HepG2 (cell line): ENCODE results near the gene RNASE7. TPM values are rescaled to one million over a fixed set of nuclear protein-coding genes. Genes with fewer than 3 reads are reported as not detected.

Source experiments
- HNRNPK ChIP-seq: fragments of 200-400 bp; formaldehyde crosslinking; IDR thresholded peaks from 2 replicates; pipeline ENCODE4 v1.6.1; 2018; ENCODE audit warnings: low read length, low read depth, moderate library complexity, mild to moderate bottlenecking; ENCODE audit not compliant: poor library complexity, severe bottlenecking
- KLF11 ChIP-seq: IDR thresholded peaks from 2 replicates; pipeline ENCODE4 v1.6.1; 2016; ENCODE audit warnings: missing compliant biosample characterization
- MAZ ChIP-seq, 2 experiments: sonication (generic) in 1 of 2; formaldehyde crosslinking in 1 of 2; IDR thresholded peaks; 2 replicates each; pipeline versions ENCODE4 v1.5.0 to v1.6.1; 2012 to 2020; ENCODE audit warnings: low read depth in 2 of 2, mild to moderate bottlenecking in 2 of 2, borderline replicate concordance in 1 of 2, improper control_type of control experiment in 1 of 2, low read length in 1 of 2, missing genetic modification reagents in 1 of 2, moderate library complexity in 1 of 2
- MLX ChIP-seq: IDR thresholded peaks from 2 replicates; pipeline ENCODE4 v1.6.1; 2016
- MXD3 ChIP-seq: IDR thresholded peaks from 2 replicates; pipeline ENCODE4 v1.6.1; 2016; ENCODE audit warnings: mild to moderate bottlenecking, missing biosample characterization, missing genetic modification reagents
- POLR2G ChIP-seq: fragments of 200-400 bp; formaldehyde crosslinking; IDR thresholded peaks from 2 replicates; pipeline ENCODE4 v1.6.1; 2018; ENCODE audit warnings: mild to moderate bottlenecking, low read depth, low read length, moderate library complexity
- RARA ChIP-seq: IDR thresholded peaks from 2 replicates; pipeline ENCODE4 v1.6.1; 2016; ENCODE audit warnings: missing genetic modification reagents, missing compliant biosample characterization
- SNAPC2 ChIP-seq: sonication (generic); formaldehyde crosslinking; IDR thresholded peaks from 2 replicates; pipeline ENCODE4 v1.8.1; 2022; ENCODE audit warnings: mild to moderate bottlenecking, missing genetic modification reagents
- SRF ChIP-seq: IDR thresholded peaks from 2 replicates; pipeline ENCODE4 v1.6.1; 2011; ENCODE audit warnings: mild to moderate bottlenecking, low read depth, low read length, moderate library complexity
- XBP1 ChIP-seq: sonication (generic); formaldehyde crosslinking; IDR thresholded peaks from 2 replicates; pipeline ENCODE4 v1.5.0; 2020; ENCODE audit warnings: missing genetic modification reagents
- ZFYVE20 ChIP-seq: sonication (generic); formaldehyde crosslinking; IDR thresholded peaks from 2 replicates; pipeline ENCODE4 v1.8.0; 2023; ENCODE audit warnings: low read depth, mild to moderate bottlenecking, moderate library complexity, missing genetic modification reagents, borderline replicate concordance
- ZKSCAN8 ChIP-seq: IDR thresholded peaks from 2 replicates; pipeline ENCODE4 v1.6.1; 2016; ENCODE audit warnings: borderline replicate concordance, missing genetic modification reagents, missing compliant biosample characterization
- ZMYM3 ChIP-seq: sonication (generic); formaldehyde crosslinking; IDR thresholded peaks from 2 replicates; pipeline ENCODE4 v1.5.1; 2020; ENCODE audit warnings: mild to moderate bottlenecking, missing genetic modification reagents
- ZNF138 ChIP-seq: sonication (generic); formaldehyde crosslinking; IDR thresholded peaks from 2 replicates; pipeline ENCODE4 v1.5.0; 2020; ENCODE audit warnings: mild to moderate bottlenecking, low read depth, missing genetic modification reagents
- ZNF30 ChIP-seq: sonication (generic); formaldehyde crosslinking; IDR thresholded peaks from 2 replicates; pipeline ENCODE4 v1.5.0; 2020; ENCODE audit warnings: mild to moderate bottlenecking, missing genetic modification reagents
- ZNF770 ChIP-seq: sonication (generic); formaldehyde crosslinking; IDR thresholded peaks from 2 replicates; pipeline ENCODE4 v1.5.0; 2020; ENCODE audit warnings: mild to moderate bottlenecking, missing genetic modification reagents
- ZNF879 ChIP-seq: sonication (generic); formaldehyde crosslinking; IDR thresholded peaks from 2 replicates; pipeline ENCODE4 v1.8.1; 2023; ENCODE audit warnings: missing genetic modification reagents
- ZSCAN9 ChIP-seq: IDR thresholded peaks from 2 replicates; pipeline ENCODE4 v1.6.1; 2016; ENCODE audit warnings: borderline replicate concordance
- polyA plus RNA-seq, 8 experiments: library from polyadenylated mRNA; depleted of rRNA in 3 of 8; stranded (reverse) in 7 of 8; unstranded in 1 of 8; fragments of >200 nt; fragmentation: Illumina TruSeq in 4 of 8; extraction: Trizol in 4 of 8; gene quantifications; 2 replicates each; pipeline versions ENCODE4 v1.2.1 to v1.2.3, GENCODE V29; 2011 to 2016; ENCODE audit warnings: low read depth in 4 of 8, missing spikeins in 1 of 8, mixed read lengths in 1 of 8; ENCODE audit not compliant: insufficient read depth in 1 of 8
- total RNA-seq, 5 experiments: library from RNA; depleted of rRNA; stranded (reverse); fragments of >200 nt; fragmentation: Illumina TruSeq; extraction: Trizol; gene quantifications; 2 replicates each; pipeline ENCODE4 v1.2.3, GENCODE V29; 2016; ENCODE audit warnings: low read depth in 1 of 5
- TF ChIP-seq, protein P1 (sequence below): sonication (generic); formaldehyde crosslinking; IDR thresholded peaks from 2 replicates; pipeline ENCODE4 v1.4.0; 2020; ENCODE audit warnings: mild to moderate bottlenecking, missing genetic modification reagents
- TF ChIP-seq, protein P2 (sequence below): sonication (generic); formaldehyde crosslinking; IDR thresholded peaks from 2 replicates; pipeline ENCODE4 v1.4.0; 2020; ENCODE audit warnings: missing genetic modification reagents

The RNASE7 gene
- total and polyA plus RNA-seq, 2 of the 13 experiments (the other 11 are each of a cell fraction or from before 2014, with no cell fraction given): 0.04 TPM; not detected in 1

DNA sequence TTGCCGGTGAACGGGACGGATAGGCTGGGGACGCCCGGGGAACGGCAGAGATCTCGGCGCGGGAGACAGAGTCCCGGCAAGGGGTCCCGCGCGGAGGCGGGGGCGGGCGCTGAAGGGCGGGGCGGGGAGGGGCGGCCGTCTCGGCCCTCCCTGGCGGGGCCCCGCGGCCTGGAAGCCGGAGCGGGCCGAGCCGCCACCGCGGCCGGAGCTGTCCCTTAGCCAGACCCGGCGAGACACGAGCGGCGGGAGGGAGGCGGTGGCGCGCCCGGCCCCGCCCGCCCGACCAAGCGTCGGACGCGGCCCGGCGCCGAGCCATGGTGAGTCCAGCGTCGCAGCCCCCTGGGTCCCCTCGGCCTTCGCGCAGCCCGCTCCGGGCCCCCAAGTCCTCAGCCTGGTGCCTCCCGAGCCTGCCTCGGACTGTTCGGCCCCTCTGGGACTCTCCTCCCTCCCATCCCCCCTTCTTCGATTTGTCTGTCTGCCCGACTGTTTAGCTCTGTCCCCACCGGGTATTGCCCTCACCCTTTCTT, 28.0 kb downstream of the RNASE7 start, which contains the start of gene ARHGEF40 (continued):
- peak; percentile 77 for TF ChIP-seq HNRNPK
- TF ChIP-seq ZNF770 (CRISPR knock-in tag): no peak
- TF ChIP-seq ZNF138 (CRISPR knock-in tag): no peak
- TF ChIP-seq ZMYM3 (CRISPR knock-in tag): no peak
- TF ChIP-seq ZKSCAN8 (CRISPR knock-in tag): no peak
- TF ChIP-seq SNAPC2: no peak
- TF ChIP-seq POLR2G: 0 out of 2 replicates have a peak, but pooled peaks have one; percentile 0
- TF ChIP-seq MLX (CRISPR knock-in tag): no peak
- TF ChIP-seq ZFYVE20 (CRISPR knock-in tag): no peak; the same call in 1 of the 2 replicates
- no peak for TF ChIP-seq ZSCAN9 (CRISPR knock-in tag)
- TF ChIP-seq MXD3: peak; percentile 50; the same call in 1 of the 2 replicates
- no peak for TF ChIP-seq ZNF30 (CRISPR knock-in tag)
- TF ChIP-seq, protein P1, sequence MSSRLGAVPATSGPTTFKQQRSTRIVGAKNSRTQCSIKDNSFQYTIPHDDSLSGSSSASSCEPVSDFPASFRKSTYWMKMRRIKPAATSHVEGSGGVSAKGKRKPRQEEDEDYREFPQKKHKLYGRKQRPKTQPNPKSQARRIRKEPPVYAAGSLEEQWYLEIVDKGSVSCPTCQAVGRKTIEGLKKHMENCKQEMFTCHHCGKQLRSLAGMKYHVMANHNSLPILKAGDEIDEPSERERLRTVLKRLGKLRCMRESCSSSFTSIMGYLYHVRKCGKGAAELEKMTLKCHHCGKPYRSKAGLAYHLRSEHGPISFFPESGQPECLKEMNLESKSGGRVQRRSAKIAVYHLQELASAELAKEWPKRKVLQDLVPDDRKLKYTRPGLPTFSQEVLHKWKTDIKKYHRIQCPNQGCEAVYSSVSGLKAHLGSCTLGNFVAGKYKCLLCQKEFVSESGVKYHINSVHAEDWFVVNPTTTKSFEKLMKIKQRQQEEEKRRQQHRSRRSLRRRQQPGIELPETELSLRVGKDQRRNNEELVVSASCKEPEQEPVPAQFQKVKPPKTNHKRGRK (CRISPR knock-in tag): no peak
- TF ChIP-seq ZNF879: no peak
- no peak for TF ChIP-seq MAZ (IDR thresholded peaks at IDR 0.05; ENCODE audit: borderline replicate concordance, low read depth, low read length)
- peak; percentile 79 for TF ChIP-seq MAZ (CRISPR knock-in tag; IDR thresholded peaks at IDR 0.05; ENCODE audit: low read depth)
- 0 out of 2 replicates have a peak, but pooled peaks have one; percentile 18 for TF ChIP-seq KLF11
- TF ChIP-seq SRF: no peak
- TF ChIP-seq, protein P2, sequence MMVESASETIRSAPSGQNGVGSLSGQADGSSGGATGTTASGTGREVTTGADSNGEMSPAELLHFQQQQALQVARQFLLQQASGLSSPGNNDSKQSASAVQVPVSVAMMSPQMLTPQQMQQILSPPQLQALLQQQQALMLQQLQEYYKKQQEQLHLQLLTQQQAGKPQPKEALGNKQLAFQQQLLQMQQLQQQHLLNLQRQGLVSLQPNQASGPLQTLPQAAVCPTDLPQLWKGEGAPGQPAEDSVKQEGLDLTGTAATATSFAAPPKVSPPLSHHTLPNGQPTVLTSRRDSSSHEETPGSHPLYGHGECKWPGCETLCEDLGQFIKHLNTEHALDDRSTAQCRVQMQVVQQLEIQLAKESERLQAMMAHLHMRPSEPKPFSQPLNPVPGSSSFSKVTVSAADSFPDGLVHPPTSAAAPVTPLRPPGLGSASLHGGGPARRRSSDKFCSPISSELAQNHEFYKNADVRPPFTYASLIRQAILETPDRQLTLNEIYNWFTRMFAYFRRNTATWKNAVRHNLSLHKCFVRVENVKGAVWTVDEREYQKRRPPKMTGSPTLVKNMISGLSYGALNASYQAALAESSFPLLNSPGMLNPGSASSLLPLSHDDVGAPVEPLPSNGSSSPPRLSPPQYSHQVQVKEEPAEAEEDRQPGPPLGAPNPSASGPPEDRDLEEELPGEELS (CRISPR knock-in tag): no peak
- TF ChIP-seq XBP1: no peak
- TF ChIP-seq RARA: no peak
